ENCODE results near the gene CTLA4.

Gene CTLA4

GRCh38 chr2:203823173-203823572 lies 44.4 kb upstream of the CTLA4 start:
- Histone ChIP-seq H3K36me3 (ENCODE audit: control insufficient read depth, insufficient read depth, low read length) (no peaks in the 10 kb centered on the region), H3K27me3 (replicated peaks; ENCODE audit: control insufficient read depth, insufficient read depth, low read length) (peaks cover 2% of the 10 kb centered on the region), H3K4me3 (replicated peaks; ENCODE audit: low read depth, low read length) (no peak overlapping the region)
- DNase-seq (ENCODE audit: extremely low read depth, insufficient read length), result no peak
- TF ChIP-seq CTCF (IDR thresholded peaks at IDR 0.05; ENCODE audit: insufficient read depth, low read length, poor library complexity, severe bottlenecking), result no peak

GRCh38 chr2:203824057-203824456 lies 43.5 kb upstream of the CTLA4 start:
- no peak for DNase-seq (ENCODE audit: extremely low read depth, insufficient read length)
- TF ChIP-seq CTCF (IDR thresholded peaks at IDR 0.05; ENCODE audit: insufficient read depth, low read length, poor library complexity, severe bottlenecking), result no peak
- no peak overlapping the region for H3K4me3 ChIP-seq (replicated peaks; ENCODE audit: low read depth, low read length)
- no peaks in the 10 kb centered on the region for H3K36me3 ChIP-seq (ENCODE audit: control insufficient read depth, insufficient read depth, low read length)
- peaks cover 2% of the 10 kb centered on the region for H3K27me3 ChIP-seq (replicated peaks; ENCODE audit: control insufficient read depth, insufficient read depth, low read length)

- Histone ChIP-seq H3K27me3 (replicated peaks; ENCODE audit: control insufficient read depth, insufficient read depth, low read length) (peaks cover 2% of the 10 kb centered on the region), H3K36me3 (ENCODE audit: control insufficient read depth, insufficient read depth, low read length) (no peaks in the 10 kb centered on the region), H3K4me3 (replicated peaks; ENCODE audit: low read depth, low read length) (no peak overlapping the region)
- TF ChIP-seq CTCF (IDR thresholded peaks at IDR 0.05; ENCODE audit: insufficient read depth, low read length, poor library complexity, severe bottlenecking), result no peak
- DNase-seq (ENCODE audit: extremely low read depth, insufficient read length), result no peak
Observed at GRCh38 chr2:203824603-203825002, 43.0 kb upstream of the CTLA4 start.

- Histone ChIP-seq H3K27me3 (replicated peaks; ENCODE audit: control insufficient read depth, insufficient read depth, low read length) (peaks cover 2% of the 10 kb centered on the region), H3K36me3 (ENCODE audit: control insufficient read depth, insufficient read depth, low read length) (no peaks in the 10 kb centered on the region), H3K4me3 (replicated peaks; ENCODE audit: low read depth, low read length) (no peak overlapping the region)
- TF ChIP-seq CTCF (IDR thresholded peaks at IDR 0.05; ENCODE audit: insufficient read depth, low read length, poor library complexity, severe bottlenecking), result no peak
- DNase-seq (ENCODE audit: extremely low read depth, insufficient read length), result no peak
Observed at GRCh38 chr2:203826704-203827103, 40.9 kb upstream of the CTLA4 start.

- Histone ChIP-seq H3K36me3 (ENCODE audit: control insufficient read depth, insufficient read depth, low read length) (no peaks in the 10 kb centered on the region), H3K27me3 (replicated peaks; ENCODE audit: control insufficient read depth, insufficient read depth, low read length) (no peaks in the 10 kb centered on the region), H3K4me3 (replicated peaks; ENCODE audit: low read depth, low read length) (no peak overlapping the region)
- no peak for DNase-seq (ENCODE audit: extremely low read depth, insufficient read length)
- TF ChIP-seq CTCF (IDR thresholded peaks at IDR 0.05; ENCODE audit: insufficient read depth, low read length, poor library complexity, severe bottlenecking), result no peak
Observed at GRCh38 chr2:203830304-203831055, 37.1 kb upstream of the CTLA4 start.
